DMS 273 treated with DMSO at 0.1 percent for 48 hours (cell line): Measurements from ENCODE around the gene NUDT4.
"Not testable (repeated sequence)": the region's sequence is repeated elsewhere in the genome, so short reads cannot be mapped to it uniquely, and the experiment has no call there.

Source experiments
- DNase-seq: peaks from one replicate; lab custom pipeline; 2025; lab: John Stamatoyannopoulos, UW

The NUDT4 gene

DNA sequence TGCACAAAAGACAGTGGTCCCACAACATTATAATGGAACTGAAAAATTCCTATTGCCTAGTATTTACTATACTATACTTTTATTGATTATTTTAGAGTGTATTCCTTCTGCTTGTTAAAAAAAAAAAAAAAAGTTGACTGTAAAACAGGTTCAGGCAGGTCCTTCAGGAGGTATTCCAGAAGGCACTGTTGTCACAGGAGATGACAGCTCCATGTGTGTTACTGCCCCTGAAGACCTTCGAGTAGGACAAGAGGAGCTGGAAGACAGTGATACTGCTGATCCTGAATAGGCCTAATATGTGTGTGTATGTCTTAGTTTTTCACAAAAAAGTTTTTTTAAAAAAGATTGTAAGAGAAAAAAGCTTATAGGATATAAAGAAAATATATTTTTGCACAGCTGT, 51.7 kb downstream of the NUDT4 start:
- no peak for DNase-seq

DNA sequence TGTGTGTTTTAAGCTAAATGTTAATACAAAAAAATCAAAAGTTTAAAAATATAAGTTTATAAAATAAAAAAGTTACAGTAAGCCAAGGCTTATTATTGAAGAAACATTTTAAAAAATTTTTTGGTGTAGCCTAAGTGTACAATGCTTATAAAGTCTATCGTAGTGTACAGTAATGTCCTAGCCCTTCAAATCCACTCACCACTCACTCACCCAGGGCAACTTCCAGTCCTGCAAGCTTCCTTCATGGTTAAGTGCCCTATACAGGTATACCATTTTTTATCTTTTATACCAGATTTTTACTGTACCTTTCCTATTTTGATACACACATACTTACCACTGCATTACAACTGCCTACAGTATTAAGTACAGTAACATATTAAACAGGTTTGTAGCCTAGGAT, 52.1 kb downstream of the NUDT4 start:
- DNase-seq: no peak

DNA sequence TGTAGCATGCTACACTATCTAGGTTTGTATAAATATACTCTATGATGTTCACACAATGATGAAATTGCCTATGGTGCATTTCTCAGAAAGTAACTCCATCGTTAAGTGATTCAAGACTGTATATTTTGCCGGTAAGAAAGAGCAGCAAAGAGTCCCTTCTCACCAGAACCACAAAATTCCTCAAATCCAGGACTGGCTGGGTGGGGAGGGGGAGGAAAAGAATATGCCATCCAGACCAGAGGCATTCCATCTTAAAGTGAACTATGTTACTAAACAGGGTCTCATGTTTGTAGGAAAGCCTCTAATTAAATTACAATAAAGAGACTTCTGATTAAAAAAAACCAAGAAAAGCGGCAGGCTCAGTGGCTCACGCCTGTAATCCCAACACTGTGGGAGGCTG, 52.6 kb downstream of the NUDT4 start:
- DNase-seq: no peak

DNA sequence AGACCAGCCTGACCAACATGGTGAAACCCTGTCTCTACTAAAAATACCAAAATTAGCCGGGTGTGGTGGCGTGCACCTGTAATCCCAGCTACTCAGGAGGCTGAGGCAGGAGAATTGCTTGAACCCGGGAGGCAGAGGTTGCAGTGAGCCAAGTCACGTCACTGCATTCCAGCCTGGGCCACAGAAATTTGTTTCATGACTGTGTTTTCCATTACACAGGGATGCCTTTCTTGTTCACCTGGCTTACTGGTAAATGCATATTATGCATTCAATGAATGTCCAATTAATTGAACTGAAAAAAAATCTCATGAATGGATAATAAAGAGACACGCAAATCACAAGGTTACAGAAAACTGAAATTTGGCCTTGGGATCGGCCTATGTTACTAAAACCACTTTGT, 54.3 kb downstream of the NUDT4 start:
- DNase-seq: not testable (repeated sequence)

DNA sequence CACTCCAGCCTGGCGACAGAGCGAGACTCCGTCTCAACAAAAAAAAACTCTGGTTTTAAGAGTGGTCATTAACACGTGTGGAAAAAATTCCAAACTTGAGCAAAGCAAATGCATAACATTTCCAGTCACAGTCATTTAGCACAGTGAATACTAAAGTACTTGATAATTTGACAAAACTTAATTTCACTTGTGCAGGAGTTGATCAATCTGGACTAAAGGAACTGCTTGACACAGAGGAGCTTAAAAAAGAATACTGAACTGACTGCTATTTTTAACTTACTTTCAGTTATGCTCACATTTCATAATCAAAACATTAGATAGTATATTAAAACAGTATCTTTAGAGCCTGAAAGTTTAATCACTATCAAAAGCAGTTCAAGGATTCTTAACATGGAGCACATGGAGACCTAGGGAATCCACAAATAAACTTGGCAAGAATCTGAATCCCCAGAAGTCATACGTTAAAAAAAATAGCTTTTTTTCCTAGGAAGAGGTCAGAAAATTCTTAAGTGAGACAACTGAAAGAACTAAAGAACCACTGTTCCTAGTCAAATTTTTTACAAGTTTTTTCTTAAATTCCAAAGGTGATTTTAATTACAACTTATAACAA, 56.6 kb downstream of the NUDT4 start:
- DNase-seq: no peak

DNA sequence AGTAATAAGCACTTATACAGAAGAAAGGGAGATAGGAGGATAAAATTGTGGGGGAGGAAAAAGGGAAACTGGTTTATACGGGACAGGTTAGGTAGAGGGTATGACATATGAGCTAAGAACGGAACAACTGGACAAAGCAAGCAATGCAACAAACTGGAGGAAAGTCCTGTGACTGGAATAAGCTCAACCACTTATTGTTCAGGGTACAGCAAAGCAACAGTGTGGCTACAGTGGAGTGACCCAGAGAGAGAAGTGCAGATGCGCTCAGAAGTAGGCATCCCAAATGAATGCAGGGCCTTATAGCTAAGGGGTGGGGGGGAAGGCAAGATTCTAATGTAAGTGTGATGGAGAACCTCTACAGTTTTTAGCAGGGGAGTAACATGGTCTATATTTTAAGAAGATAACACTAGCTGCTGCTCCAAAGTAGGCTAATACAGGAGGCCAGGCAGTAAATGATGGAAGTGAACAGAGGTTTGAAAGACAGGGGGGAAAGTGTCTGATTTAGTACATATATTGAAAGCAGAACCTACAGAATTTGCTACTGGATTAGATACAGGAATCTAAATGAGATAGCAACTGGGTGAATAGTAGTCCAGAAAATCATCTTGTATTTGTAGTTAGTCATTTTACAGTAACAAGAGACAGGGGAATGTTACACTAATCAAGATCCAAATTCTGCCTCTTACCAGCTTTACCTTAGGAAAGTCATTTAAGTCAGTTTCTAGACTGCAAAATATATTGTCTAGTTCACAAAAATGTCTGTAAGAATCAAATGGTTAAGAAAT, 60.7 kb downstream of the NUDT4 start:
- no peak for DNase-seq

DNA sequence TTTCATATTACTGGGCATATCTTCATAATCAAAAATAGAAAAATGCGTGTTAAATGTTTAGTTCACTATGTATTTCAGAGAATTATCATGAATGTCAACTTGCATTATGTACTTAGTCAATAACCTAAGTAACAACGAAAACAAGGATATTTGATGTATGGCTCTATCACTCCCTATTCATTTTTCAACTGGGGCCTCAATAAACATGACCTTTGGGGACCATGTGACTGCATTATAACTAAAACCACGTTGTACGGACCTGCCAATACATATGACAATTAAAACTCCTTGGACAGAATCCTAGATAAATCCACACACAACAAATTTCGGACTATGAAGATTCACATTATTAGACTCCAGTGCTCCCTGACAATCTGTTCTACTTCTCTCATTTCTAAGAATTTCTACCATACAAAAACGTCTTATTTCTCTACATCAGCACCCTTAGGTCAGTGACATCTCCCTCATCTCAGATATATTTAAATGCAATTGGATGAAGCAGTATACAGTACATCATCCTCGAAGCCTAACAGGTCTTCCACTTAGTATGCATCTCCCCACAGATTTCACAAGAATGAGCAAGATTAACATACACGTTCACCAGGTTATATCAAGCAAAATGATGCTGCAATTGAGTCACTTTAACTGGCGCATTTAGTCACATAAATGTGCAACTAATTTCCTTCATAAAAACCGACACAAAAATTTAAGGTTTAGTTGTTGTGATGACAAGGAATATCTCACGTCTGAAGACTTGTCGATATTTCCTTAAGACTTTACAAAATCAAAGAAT, 62.5 kb downstream of the NUDT4 start:
- DNase-seq: no peak

DNA sequence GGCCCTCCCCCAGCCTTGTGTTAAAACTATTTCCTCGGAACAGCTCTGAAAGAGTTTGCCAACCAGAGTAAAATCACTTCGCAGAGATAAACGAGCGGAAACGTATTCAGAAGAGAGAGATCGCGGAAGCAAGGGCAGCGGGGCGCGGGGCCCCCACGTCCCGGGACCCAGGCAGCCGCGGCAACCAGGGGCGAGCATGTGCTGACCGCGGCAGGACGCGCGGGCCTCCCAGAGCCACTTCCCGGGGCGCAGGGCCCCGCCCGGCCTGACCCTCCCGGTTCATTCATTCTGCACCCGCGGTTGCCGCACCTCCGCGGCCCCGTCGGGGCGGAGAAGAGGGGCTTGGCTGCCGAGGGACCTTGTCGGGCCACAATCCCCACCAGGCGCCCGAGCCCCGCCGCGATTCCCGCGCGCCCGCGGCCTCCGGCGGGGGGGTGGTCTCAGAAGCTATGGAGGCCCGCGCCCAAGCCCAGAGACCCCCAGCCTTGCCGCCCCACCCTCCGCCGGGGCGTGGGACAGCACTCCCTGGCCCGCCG, 63.4 kb downstream of the NUDT4 start:
- DNase-seq: no peak

DNA sequence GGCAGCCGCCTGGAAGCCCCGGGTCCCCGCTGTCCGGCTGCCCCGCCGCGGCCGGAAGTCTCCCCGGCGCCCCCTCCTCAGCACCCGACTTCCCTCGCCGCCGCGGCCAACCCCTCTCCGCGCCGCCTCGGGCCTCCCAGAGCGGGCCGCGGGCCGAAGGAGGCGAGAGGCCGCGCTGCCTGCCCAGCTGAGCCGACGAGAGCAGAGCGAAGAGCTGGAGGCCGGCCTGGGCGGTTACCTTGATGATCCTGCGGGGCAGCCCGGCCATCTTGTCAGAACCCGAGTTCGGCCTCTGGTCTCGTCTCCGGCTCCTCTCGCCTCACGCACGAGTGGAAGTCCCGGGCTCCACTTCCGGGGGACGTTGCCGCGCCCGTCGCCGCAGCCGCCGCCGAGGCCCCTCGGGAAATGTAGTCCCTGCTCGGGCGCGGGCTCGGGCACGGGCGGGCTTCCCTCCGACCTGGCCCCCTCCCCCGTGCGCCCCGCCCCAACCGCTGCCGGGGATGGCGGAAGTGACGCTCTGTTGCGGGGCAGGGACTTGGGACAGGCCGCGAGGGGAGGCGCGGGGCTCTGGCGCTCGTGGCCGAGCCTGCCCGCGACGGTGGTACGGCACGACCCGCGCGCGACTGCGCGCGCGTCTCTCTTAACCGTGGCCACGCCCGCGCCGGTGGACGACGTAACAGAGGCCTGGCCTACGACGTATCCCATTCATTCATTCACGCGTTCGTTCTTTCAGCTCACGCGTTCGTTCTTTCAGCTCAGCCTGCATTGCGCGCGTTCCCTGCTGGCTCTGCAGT, 64.1 kb downstream of the NUDT4 start, which contains the start of gene UBE2N:
UBE2N (minus strand) TSS at position 331 of the 794 bp plus-strand sequence; CDS start at position 268, 63 bp downstream.
- peak; percentile 69 for DNase-seq

DNA sequence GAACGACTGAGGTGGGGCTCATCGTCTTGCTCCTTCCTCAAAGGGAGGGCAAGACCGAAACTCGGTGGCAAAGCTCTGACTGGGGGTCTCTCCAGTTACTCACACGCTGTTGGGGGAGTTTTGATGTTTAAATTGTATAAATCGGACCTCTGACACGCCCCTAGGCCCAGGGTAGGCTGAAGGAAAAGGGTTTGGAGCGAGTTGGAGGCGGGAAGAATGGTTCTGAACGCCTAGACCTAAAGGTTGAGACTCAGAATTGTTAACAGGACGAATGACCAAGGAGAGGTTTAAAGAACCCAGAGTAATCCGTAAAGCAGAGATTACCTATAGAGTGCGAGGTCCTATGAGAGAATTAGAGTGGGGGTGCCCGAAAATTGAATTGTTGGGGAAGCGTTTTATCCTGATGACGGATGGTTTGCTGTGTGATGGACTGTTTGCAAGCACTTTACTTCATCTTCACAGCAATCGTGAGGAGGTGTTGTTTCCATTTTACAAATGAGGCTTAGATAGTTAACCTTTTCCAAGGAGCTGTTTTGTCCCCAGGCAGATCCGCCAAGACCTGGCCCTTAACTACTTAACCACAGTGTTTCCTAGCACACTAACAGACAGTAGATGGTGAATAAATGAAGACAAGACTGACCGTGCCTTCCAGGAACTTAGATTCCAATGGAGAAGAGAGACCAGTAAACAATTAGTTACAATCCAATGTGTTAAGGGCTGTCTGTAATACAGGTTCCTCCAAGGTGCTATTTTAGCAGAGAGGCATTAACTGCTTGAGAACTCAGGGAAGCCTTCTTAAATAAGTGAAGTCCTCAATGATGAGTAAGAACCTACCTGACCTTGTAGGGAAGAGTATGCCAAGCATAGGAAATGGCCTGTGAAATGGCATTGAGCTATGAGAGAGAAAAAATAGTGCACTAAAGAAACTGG, 65.0 kb downstream of the NUDT4 start:
- DNase-seq: no peak

DNA sequence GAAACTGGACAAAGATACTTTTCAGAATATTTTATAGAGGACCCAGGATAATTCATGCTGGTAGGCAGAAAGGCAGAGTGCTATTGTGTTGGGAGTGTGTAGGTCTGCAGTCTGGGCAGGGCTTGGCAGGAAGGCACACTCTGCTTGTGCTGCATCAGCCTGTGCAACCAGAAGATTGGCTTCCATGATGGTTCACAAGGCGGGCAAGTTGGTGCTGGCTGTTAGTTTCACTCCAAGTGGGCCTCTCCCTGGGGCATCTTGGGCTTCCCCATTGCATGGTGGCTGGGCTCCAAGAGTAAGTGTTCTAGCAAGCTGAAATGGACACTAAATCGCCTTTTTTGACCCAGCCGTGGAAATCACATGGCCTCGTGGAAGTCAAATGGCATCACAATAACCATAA, 65.9 kb downstream of the NUDT4 start:
- DNase-seq: no peak

DNA sequence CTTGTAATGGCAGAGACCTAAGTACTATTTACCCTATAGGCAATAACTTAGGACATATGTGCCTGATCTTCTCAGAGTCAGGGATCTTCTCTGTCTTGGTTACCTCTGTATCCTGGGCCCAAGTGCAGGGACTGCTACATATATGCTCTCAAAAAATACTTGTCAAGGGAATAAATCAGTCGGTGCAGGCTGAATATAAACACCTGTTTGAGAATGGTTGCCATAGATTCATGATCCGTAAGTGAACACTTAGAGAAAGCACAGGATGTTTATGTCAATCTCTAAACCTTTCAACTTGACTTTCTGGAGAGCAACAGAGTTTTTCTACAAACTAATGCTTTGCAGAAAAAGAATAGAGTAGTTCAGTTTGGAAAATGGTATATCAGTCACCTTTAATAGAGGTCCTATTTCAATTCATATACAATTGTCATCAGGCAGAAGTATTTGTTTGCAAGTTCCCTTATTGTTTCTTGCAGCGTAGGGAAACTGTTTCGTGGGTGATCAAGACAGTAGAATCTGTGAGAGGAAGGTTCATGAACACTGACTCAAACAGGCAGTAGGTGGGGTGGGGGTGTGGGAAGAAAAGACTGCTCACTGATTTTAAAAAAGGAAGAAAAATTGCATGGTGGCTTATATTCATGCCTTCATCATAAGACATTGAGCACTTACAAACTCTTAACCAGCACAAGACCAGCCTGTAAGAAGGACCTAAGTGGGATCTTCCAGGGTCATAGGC, 70.0 kb downstream of the NUDT4 start:
- no peak for DNase-seq

DNA sequence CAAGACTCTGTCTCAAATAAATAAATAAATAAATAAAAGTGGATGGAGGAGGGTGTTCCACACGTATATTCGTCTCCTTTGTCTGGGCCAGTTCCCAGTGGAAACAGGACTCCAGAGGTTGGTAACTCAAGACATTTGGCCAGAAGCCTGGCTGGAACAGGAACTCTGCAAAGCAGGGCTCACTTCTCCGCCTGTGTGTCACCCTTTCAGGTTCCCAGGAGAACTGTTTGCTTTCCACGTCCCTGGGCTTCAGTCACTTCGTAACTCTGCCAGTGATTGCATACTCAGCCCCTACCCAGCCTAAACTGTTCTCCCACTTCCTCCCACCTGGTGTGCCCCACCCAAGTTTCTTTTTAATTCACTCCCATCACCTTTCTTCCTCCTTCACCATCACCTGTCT, 71.1 kb downstream of the NUDT4 start:
- DNase-seq: no peak

DNA sequence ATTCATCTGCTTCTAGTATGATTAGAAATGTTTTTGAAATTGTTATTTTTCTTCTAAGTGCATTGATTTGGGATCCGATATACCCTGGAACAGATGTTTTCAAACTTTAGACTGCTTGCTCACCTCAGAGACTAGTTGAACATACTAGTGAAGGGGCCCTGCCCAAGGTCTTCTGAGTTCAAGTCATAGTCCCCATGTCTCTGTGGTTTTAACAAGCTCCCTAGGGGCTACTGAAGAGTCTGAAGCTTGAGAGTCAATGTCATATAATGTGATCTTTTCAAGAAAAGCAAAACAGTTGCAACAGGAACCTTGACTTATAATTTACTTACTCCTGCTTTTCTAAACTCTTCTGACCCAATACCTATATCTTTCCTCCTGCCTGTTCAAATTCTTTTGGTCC, 71.6 kb downstream of the NUDT4 start:
- DNase-seq: no peak

DNA sequence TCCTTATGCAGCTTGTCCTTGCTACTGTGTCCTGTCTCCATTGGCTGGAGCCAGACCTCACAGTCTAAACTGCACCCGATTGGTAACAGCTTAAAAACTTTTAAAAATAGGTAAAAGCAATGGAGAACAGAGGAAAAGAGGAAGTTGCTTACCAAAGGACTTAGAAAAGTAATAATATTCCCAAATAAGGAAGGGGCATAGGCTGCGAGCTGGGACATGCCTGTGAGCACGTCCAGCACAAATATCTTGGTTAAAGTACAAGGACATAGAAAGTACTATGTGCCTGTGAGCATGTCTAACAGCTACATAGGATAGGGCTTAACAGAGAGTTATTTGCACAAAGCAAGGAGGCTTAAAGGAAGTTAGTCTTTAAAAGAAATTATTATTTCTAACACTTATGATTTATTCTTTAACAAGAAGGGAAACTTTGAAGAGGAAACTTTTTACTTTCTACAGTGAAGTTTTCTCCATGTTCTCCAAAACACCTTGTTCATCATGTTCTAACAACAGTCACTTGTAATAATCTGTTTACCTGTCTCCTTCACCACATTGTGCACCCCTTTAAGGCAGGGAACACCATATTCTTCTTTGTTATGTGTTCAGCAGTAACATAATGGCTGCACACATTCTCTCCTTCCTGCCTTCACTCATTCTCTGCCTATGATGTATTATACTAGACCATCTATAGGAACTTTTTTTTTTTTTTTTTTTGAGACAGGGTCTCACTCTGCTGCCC, 73.9 kb downstream of the NUDT4 start:
- DNase-seq: no peak

DNA sequence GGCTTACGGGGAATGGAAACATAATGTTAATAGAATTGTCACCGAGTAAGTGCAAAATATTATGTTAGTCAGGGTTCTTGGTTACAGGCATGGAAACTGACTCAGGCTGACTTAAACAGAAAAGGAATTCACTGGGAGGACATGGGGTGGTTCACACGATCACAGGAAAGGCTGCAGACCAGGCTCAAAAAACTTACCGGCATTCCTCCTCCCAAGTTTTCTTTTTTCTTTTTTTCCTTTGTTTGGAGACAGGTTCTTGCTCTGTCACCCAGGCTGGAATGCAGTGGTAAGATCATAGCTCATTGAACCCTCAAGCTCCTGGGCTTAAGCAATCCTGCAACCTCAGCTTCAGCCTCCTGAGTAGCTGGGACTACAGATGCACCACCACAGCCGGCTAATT, 75.9 kb downstream of the NUDT4 start:
- no peak for DNase-seq

DNA sequence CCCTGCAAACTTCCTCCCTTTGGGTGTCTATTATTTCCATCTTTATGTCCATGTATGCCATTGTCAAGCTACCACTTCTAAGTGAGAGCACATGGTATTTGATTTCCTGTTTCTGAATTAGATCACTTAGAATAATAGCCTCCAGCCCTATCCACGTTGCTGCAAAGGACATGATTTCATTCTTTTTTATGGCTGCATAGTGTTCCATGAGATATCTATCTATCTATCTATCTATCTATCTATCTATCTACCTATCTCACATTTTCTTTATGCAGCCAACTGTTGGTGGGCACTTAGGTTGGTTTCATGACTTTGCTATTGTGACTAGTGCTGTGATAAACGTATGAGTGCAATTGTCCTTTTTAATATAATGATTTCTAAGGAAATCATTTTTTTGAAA, 78.4 kb downstream of the NUDT4 start:
- DNase-seq: no peak
